Neutrophil (primary cell): Measurements from ENCODE around the gene ZNF558.

ENCODE experiments used
- H3K27ac ChIP-seq: fragments of 200-600 bp; sonication (generic); 2 replicates; pipeline ENCODE4 v1.5.1; 2016; ENCODE audit warnings: mild to moderate bottlenecking, moderate library complexity
- H3K27me3 ChIP-seq: fragments of 200-600 bp; sonication (generic); 2 replicates; pipeline ENCODE4 v1.6.0; 2016; ENCODE audit warnings: mild to moderate bottlenecking
- H3K36me3 ChIP-seq: fragments of 200-600 bp; sonication (generic); 2 replicates; pipeline ENCODE4 v1.5.1; 2017
- H3K4me1 ChIP-seq, 2 experiments: fragments of 200-600 bp in 1 of 2; sonication (generic) in 1 of 2; 1 replicate in 1 of 2; 2 replicates in 1 of 2; pipeline versions ENCODE4 v1.5.1 to v1.6.1; 2013 to 2016; ENCODE audit warnings: low read depth in 1 of 2, low read length in 1 of 2, mild to moderate bottlenecking in 1 of 2, moderate library complexity in 1 of 2; ENCODE audit not compliant: control insufficient read depth in 1 of 2, insufficient read depth in 1 of 2
- H3K4me3 ChIP-seq, 2 experiments: fragments of 200-600 bp in 1 of 2; sonication (generic) in 1 of 2; 1 replicate in 1 of 2; 2 replicates in 1 of 2; pipeline ENCODE4 v1.5.1; 2013 to 2016; ENCODE audit warnings: low read depth in 1 of 2, low read length in 1 of 2, mild to moderate bottlenecking in 1 of 2, moderate library complexity in 1 of 2
- H3K9me3 ChIP-seq: fragments of 200-600 bp; sonication (generic); 2 replicates; pipeline ENCODE4 v1.5.1; 2016
- TF ChIP-seq, protein P1 (sequence below): fragments of 200-600 bp; sonication (generic); IDR thresholded peaks from 2 replicates; pipeline ENCODE4 v1.5.1; 2016; ENCODE audit warnings: antibody characterized with exemption

Gene ZNF558

DNA sequence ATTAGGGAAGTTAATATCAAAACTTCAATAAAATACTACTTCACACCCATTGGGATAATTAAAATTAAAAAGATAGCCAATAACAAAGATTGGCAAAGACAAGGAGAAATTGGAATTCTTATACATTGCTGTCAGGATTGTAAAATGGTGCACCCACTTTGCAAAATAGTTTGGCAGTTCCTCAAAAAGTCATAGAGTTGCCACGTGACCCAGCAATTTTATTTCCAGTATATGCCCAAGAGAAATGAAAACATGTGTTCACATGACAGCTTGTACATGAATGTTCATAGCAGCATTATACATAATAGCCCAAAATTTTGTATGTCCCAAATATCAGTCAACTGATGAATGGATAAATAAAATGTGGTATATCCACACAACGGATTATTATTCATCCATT is 3.3 kb upstream of the ZNF558 start:
- Histone ChIP-seq H3K27ac (no peak overlapping the region), H3K4me3 (no peak overlapping the region), H3K9me3 (no peaks in the 10 kb centered on the region), H3K4me1 (peaks cover 7 to 13% of the 10 kb centered on the region in 2 experiments), H3K27me3 (no peaks in the 10 kb centered on the region), H3K36me3 (no peaks in the 10 kb centered on the region)
- TF ChIP-seq, protein P1, sequence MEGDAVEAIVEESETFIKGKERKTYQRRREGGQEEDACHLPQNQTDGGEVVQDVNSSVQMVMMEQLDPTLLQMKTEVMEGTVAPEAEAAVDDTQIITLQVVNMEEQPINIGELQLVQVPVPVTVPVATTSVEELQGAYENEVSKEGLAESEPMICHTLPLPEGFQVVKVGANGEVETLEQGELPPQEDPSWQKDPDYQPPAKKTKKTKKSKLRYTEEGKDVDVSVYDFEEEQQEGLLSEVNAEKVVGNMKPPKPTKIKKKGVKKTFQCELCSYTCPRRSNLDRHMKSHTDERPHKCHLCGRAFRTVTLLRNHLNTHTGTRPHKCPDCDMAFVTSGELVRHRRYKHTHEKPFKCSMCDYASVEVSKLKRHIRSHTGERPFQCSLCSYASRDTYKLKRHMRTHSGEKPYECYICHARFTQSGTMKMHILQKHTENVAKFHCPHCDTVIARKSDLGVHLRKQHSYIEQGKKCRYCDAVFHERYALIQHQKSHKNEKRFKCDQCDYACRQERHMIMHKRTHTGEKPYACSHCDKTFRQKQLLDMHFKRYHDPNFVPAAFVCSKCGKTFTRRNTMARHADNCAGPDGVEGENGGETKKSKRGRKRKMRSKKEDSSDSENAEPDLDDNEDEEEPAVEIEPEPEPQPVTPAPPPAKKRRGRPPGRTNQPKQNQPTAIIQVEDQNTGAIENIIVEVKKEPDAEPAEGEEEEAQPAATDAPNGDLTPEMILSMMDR = no peak

GRCh38 chr19:8831832-8832131 is 322 bp downstream of the ZNF558 start:
- Histone ChIP-seq H3K27ac (peak overlapping the region; percentile 93), H3K9me3 (no peaks in the 10 kb centered on the region), H3K4me1 (peaks cover 7 to 13% of the 10 kb centered on the region in 2 experiments), H3K4me3 (peak overlapping the region; percentile 76 to 99), H3K27me3 (no peaks in the 10 kb centered on the region), H3K36me3 (no peaks in the 10 kb centered on the region)
- TF ChIP-seq, protein P1 = no peak

DNA sequence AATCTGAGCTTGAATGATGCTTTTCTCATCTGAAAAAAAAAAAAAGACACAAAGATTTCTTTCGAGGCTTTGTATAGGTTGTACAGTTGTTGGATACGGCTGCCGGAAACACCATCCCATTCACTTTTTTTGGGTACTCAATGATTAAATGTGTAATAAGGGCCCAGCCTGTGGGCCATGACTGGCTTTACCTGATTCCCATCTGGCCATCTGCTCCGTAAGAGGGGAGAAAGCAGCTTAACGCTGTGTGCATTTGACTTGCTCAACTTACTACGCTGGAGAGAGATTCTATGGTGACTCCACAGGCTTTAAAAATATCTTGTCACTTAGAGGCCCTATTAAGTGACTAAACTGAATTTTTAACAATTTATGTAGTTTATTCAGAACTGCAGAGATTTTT is 731 bp downstream of the ZNF558 start:
- no peaks in the 10 kb centered on the region for H3K36me3 ChIP-seq
- H3K9me3 ChIP-seq = no peaks in the 10 kb centered on the region
- peaks cover 7 to 13% of the 10 kb centered on the region in 2 experiments for H3K4me1 ChIP-seq
- no peaks in the 10 kb centered on the region for H3K27me3 ChIP-seq
- TF ChIP-seq, protein P1 = no peak
- H3K27ac ChIP-seq = peak overlapping the region; percentile 93
- peak overlapping the region; percentile 76 to 99 for H3K4me3 ChIP-seq

DNA sequence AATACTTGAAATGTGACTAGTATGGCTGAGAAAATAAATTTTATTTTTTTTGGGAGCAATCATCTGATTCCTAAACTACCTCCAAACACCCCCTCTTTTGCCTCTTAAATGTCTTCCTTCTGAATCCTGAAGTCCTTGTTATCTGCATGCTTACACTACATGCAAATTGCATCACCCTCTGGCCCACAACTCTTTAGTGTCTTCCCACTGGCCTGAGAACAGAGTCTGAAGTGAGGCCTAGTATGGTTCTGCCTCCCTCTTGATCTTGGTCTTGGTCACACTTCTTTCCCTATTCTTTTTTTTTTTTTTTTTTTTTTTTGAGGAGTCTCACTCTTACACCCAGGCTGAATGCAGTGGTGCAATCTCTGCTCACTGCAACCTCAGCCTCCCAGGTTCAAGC is 4.8 kb downstream of the ZNF558 start:
- TF ChIP-seq, protein P1 = no peak
- peaks cover 9% of the 10 kb centered on the region for H3K36me3 ChIP-seq

GRCh38 chr19:8826371-8826770 is 5.7 kb downstream of the ZNF558 start:
- Histone ChIP-seq H3K36me3 (peaks cover 15% of the 10 kb centered on the region), H3K4me1 (peaks cover under 1 to 2% of the 10 kb centered on the region in 2 experiments), H3K9me3 (no peaks in the 10 kb centered on the region), H3K27ac (no peak overlapping the region), H3K27me3 (no peaks in the 10 kb centered on the region), H3K4me3 (no peak overlapping the region)
- TF ChIP-seq, protein P1 = no peak

More for the DNA sequence above, 4.8 kb downstream of the ZNF558 start:
- H3K9me3 ChIP-seq = no peaks in the 10 kb centered on the region
- peaks cover 7% of the 10 kb centered on the region in 2 experiments for H3K4me1 ChIP-seq
- no peaks in the 10 kb centered on the region for H3K27me3 ChIP-seq
- H3K4me3 ChIP-seq = no peak overlapping the region
- H3K27ac ChIP-seq = no peak overlapping the region

DNA sequence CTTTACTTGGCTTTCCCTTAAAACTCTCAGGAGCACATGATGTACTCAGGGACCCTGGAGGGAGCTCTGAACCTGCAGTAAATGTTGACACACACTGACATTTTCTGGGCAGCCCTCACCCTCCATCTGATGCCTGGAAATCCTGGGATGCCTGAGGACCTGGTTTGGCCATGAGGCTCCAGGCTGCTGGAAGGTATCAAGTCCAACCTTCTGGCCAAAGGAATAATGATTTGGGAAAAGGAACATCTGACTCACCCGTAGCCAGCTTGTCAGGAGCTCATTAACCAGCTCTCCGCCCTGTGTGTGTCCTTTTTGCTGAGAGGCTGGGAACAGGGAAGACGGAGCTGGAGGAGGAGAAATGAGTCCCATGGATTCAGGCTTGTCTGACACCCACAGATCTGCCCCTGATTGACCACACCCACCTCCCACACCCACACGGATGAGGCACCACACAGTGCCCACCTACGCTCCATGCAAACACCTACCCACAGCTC is 10.3 kb downstream of the ZNF558 start:
- no peak overlapping the region for H3K27ac ChIP-seq
- H3K36me3 ChIP-seq = peaks cover 24% of the 10 kb centered on the region
- TF ChIP-seq, protein P1 = no peak
- H3K27me3 ChIP-seq = no peaks in the 10 kb centered on the region
- H3K4me3 ChIP-seq = no peak overlapping the region
- H3K4me1 ChIP-seq = no peaks in the 10 kb centered on the region
- H3K9me3 ChIP-seq = no peaks in the 10 kb centered on the region
